ENCODE measurements around the gene NEURL4.
"Not testable (repeated sequence)": the region's sequence is repeated elsewhere in the genome, so short reads cannot be mapped to it uniquely, and the experiment has no call there.

Gene NEURL4

DNA sequence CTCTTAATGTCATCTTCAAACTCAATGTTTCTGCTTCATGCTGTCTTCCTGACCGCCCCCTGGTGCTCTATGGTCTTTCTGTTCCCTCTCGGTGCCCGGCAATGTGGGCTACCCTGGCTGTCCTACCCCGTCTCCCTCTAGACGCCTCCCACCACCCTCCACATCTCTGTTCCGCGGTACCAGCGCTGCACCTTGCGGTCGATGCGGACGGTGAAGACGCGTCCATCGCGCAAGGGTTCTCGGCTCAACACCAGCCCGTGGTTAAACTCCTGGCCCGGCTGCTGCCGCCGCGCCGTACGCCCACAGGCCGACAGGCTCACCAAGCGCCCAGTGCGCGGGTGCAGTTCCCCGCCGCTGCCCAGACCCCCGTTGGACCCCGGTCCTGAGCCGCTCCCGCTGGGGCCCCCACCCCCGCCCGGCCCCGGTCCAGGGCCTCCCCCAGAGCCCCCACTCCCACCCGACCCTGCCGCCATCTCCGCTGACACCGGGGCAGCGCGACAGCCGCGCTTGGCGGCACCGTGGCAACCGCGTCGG, at the start of gene NEURL4:
Gene NEURL4, minus strand, starts transcription at position 496 of the 534 bp plus-strand sequence. Its CDS starts 23 bp downstream, at position 473.
- DNase-seq (ENCODE audit: low spot score) = no peak

DNA sequence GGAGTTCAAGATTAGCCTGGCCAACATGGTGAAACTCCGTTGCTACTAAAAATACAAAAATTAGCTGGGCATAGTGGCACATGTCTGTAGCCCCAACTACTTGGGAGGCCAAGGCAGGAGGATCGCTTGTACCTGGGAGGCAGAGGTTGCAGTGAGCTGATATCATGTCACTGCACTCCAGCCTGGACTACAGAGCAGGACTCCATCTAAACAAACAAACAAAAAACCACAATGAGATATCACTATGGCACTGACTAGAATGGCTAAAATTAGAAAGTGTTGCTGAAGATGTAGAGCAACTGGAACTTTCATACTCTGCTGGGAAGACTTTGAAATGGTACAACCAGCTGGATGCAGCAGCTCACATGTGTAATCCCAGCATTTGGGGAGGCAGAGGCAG, 45.2 kb upstream of the NEURL4 start:
- DNase-seq (ENCODE audit: low spot score) = no peak

DNA sequence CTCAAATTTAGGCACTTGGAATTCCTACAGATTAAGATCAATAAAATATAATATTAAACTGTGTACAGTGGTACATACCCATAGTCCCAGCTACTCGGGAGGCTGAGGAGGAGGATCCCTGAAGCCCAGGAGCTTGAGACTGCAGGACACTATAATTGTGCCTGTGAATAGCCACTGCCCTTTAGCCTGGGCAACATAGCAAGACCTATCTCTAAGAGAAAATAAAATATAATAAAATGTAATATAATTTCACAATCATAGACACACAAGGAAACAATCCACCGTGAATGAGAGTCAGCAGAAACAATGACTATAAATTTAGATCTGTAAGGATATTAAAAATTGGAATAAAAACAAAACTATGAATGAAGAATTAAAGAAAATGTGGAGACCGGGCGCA, 41.7 kb upstream of the NEURL4 start:
- DNase-seq (ENCODE audit: low spot score) = no peak

DNA sequence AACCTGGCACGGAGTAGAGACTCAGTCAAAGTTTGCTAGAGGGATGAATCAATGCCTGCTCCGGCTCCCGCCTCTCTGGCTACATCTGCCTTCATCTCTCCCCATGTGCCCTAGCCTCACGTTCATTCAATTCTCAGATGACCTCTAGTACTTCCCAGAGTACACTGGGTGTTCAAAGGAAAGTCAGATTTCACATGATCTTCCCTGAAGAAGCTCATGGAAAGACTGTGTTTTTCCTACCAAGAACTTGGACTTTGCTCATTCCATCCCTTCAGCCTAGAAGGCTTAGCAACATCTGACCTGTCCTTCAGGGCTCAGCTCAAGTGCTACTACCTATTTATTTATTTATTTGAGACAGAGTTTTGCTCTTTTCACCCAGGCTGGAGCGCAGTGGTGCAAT, 40.7 kb upstream of the NEURL4 start:
- DNase-seq (ENCODE audit: low spot score) = no peak

DNA sequence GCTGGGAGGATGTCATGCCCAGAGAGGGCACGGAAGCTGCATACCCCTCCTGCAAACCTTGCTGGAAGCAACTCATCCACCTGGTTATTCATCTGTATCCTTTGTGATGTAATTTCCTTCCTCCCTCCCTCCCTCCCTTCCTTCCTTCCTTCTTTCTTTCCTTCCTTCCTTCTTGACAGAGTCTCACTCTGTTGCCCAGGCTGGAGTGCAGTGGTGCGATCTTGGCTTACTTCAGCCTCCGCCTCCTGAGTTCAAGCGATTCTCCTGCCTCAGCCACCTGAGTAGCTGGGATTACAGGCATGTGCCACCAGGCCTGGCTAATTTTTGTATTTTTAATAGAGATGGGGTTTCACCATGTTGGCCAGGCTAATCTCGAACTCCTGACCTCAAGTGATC, 39.5 kb upstream of the NEURL4 start:
- not testable (repeated sequence) for DNase-seq (ENCODE audit: low spot score)

DNA sequence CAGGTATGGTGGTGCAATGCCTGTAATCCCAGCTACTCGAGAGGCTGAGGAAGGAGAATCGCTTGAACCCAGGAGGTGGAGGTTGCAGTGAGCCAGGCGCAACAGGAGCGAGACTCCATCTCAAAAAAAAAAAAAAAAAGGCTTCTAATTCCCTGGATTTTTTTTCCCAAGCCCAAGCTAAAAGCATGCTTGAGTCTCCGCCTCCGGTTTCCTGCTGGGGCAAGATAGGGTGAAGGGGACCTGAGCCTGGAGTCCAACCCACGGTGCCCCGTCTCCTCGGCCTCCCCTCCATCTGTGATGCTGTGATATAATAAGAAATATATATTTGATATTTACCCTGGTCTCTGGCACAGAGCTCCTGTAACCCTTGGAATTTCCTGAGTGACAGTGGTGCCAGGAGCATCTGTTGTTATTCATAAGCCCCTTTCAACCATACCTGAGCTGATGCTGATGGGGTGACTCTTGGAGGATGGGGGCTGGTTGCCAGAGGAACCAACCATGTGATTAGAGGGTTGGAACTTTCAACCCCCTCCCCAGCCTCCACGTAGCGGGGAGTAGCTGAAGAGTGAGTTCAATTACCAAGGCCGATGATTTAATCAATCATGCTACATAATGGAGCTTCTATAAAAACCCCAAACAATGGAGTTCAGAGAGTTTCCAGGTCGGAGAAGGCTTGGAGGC, 38.9 kb upstream of the NEURL4 start:
- DNase-seq (ENCODE audit: low spot score) = no peak

DNA sequence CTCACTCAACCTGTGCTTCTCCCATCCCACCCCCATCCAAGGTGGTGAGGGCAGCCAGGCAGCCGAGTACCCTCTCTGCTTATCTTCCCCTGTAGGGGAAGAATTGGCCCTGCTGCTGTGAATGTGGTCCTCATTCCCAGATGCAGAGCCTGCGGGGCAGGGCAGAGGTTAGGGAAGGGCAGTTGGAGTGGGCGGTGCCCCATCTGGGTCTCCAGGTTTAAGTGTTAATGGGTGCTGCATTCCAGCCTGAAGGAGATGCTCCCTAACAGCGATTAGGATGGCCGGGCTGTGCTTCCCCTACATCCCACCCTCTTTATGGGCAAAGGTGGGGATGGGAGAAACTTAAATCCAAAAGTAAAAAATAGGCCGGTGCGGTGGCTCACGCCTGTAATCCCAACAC, 37.9 kb upstream of the NEURL4 start:
- no peak for DNase-seq (ENCODE audit: low spot score)

DNA sequence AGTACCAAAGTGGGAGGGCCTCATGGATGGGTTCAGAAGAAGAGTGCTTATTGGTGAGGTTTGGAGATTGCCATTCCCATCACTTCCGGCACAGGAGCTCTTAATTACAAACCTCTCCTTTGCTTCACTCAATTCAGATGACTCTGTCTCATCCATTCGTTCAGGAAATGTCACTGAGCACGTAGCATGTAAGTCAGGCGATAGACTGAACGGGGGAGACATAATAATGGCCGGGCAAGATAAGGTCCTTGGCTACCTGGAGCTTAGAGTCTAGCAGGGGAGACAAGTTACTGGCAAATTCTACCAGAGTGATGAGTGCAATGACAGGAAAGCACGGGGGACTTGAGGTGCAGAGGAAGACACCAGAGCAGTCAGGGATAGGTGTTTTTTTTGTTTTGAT, 36.8 kb upstream of the NEURL4 start:
- DNase-seq (ENCODE audit: low spot score) = not testable (repeated sequence)

DNA sequence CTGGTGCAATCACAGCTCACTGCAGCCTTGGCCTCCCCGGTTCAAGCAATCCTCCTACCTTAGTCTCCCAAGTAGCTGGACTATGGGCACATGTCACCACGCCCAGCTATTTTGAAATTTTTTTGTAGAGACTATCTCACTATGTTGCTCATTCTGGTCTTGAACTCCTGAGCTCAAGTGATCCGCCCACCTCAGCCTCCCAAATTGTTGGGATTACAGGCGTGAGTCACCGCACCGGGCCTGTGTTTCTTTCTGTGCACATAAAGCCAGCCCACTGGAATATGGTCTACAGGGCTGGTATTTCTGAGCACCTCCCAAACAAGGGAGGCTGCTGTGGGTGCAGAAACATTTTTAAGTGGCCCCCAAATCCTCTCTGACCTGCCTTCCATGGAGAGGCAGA, 34.2 kb upstream of the NEURL4 start:
- DNase-seq (ENCODE audit: low spot score) = no peak

DNA sequence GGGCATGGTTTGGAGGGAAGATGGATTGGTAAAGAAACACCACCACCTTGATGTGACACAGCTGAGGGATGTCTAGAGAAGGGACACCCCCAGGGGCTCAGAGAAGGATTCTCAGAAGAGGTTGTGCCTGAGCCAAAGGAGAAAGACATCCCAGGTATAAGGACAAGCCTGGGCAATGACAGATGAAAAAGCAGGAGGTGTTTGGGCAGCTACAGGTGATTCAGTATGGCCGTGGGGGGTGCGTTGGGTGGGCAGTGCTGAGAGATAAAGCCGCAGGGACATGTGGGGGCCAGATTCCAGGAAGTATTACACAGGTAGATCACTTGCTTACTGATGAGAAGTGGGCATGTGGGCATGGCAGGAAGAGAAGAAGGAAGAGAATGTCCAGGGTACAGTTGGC, 32.8 kb upstream of the NEURL4 start:
- DNase-seq (ENCODE audit: low spot score) = no peak

DNA sequence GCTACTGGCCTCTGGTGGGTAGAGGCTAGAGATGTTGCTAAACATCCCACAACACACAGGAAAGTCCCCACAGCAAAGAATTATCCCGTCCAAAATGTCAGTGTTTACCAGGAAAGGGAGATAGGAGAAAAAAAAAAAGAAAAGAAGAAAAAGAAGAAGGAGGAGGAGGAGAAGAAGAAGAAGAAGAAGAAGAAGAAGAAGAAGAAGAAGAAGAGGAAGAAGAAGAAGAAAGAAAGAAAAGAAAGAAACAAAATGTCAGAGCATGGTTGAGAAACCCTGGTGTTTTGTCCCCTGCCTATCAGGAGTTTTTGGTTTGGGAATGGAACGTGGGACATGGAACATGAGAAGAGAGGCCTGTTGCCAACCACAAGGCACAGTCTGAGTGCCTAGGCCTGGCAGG, 28.2 kb upstream of the NEURL4 start:
- no peak for DNase-seq (ENCODE audit: low spot score)

DNA sequence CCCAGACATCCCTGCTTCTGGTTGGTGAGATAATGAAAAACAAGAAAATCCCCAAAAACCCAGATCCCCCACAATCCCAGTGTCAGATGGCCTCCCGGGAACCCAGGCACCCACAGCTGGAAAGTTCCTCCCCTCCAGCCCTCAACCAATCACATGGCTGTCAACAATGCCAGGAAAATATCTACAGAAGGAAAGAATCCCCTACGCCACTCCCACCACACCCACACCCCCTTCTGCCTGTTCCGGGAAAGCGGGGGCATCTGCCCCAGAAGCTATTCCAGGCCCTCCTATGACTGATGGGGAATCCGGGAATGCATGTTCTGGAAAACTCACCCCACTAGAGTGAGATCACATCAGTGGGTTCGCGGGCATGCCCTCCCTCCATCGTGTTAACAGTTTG, 27.6 kb upstream of the NEURL4 start:
- DNase-seq (ENCODE audit: low spot score) = no peak

DNA sequence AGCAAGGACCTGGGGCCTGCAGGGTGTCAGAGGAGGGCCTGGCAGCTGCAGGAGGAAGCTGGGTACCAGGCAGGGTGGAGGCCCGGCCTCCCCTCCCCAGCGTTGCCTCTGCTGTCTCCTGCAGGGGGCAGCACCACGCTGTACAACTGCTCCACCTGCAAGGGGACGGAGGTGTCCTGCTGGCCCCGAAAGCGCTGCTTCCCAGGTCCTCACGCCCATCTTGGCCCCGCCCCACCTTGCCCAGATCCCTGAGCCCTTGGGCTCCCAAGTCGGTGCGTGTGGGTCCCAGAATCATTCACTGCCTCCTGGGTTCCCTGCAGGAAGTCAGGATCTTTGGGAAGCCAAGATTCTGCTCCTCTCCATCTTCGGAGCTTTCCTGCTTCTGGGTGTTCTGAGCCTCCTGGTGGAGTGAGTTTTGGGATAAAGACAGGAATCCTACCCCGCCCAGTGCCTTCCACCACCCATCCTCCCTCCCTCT, 27.0 kb upstream of the NEURL4 start:
- peak; percentile 86 for DNase-seq (ENCODE audit: low spot score)

DNA sequence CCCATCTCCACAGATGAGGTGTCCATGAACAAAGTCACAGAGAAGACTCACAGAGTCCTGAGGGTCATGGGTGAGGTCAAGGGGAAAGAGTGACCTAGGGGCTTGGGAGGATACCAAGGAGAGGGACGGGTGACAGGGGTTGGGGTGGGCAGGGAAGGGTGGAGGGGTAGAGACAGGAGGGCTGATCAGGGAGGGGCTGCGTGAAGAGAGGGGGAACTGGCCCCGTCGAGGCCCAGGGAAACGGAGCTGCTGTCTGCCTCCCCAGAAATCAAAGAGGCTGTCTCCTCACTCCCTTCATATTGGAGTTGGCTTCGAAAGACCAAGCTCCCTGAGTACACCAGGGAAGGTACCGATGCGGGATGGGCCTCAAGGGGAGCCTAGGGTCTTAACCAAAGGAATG, 26.4 kb upstream of the NEURL4 start:
- no peak for DNase-seq (ENCODE audit: low spot score)

DNA sequence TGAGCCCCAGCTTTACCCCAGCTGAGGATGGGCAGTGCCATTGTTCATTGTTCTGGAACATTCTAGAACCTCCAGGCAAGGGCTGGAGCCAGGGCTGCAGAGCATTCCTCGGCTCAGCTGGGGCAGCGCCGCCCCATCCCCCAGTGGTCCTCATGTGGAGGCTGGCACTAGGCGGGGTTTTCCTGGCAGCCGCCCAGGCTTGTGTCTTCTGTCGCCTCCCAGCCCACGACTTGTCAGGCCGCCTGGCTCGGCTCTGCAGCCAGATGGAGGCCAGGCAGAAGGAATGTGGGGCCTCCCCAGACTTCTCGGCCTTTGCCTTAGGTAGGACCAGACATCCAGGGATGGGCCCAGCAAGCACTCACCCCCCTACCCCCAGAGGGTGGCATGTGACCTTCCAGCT, 25.9 kb upstream of the NEURL4 start, which contains the start of gene TMEM95:
Gene TMEM95, plus strand, starts transcription at position 104 of the 400 bp plus-strand sequence. Its CDS starts 49 bp downstream, at position 153.
- no peak for DNase-seq (ENCODE audit: low spot score)

DNA sequence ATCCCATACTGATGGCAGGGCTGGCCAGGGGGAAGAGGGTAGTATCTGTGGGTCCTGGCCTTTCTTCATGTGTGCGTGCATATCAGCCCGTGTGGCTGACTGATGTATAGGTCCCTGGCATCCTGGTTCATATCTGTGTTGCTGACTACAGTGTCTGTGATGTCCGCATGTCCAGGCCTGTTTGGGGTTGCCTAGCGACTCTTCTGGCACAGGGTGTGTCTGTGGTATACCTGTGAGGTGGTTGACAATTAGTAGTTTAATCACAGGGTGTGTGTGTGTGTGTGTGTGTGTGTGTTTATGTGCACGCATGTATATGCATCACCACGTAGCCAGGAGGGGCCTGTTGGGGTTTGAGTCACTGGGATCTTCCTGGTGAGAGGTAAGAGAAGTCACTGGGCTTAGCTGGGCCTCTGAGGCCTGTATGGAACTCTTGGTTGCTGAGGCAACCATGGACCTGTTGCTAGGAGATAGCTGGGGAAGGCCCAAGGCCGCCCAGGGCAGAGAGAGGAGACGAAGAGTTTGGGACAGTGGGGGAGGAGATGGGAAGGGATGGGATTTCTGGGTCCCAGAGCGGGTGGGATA, 25.2 kb upstream of the NEURL4 start:
- DNase-seq (ENCODE audit: low spot score) = no peak

DNA sequence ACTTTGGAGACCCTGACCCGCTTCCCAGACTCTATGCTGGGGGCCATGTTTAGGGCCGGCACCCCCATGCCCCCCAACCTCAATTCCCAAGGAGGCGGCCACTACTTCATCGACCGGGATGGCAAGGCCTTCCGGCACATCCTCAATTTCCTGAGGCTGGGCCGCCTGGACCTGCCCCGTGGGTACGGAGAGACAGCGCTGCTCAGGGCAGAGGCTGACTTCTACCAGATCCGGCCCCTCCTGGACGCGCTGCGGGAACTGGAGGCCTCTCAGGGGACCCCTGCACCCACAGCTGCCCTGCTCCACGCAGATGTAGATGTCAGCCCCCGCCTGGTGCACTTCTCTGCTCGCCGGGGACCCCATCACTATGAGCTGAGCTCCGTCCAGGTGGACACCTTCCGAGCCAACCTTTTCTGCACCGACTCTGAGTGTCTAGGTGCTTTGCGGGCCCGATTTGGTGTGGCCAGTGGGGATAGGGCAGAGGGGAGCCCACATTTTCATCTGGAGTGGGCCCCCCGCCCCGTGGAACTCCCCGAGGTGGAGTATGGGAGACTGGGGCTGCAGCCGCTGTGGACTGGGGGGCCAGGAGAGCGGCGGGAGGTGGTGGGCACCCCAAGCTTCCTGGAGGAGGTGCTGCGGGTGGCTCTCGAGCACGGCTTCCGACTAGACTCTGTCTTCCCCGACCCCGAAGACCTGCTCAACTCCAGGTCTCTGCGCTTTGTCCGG, 23.9 kb upstream of the NEURL4 start:
- DNase-seq (ENCODE audit: low spot score) = no peak

DNA sequence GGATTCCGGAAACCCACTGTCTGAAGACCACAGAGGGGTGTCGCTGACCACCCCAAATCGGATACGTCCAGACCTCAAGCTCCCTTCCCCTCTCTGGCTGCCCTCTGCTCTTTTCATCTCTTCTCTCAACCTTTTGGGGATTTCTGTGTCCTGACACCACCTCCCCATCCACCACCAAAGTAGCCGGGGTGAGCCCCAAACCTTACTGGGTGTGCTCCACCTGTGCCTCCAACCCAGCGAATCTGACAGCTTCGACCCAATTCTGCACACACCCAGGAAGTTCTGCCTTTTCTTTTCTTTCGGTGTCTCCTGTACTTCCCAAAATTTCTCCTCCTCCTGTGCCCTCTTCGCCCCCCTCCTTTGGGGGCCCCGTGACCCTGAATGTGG, 23.4 kb upstream of the NEURL4 start:
- DNase-seq (ENCODE audit: low spot score) = no peak

DNA sequence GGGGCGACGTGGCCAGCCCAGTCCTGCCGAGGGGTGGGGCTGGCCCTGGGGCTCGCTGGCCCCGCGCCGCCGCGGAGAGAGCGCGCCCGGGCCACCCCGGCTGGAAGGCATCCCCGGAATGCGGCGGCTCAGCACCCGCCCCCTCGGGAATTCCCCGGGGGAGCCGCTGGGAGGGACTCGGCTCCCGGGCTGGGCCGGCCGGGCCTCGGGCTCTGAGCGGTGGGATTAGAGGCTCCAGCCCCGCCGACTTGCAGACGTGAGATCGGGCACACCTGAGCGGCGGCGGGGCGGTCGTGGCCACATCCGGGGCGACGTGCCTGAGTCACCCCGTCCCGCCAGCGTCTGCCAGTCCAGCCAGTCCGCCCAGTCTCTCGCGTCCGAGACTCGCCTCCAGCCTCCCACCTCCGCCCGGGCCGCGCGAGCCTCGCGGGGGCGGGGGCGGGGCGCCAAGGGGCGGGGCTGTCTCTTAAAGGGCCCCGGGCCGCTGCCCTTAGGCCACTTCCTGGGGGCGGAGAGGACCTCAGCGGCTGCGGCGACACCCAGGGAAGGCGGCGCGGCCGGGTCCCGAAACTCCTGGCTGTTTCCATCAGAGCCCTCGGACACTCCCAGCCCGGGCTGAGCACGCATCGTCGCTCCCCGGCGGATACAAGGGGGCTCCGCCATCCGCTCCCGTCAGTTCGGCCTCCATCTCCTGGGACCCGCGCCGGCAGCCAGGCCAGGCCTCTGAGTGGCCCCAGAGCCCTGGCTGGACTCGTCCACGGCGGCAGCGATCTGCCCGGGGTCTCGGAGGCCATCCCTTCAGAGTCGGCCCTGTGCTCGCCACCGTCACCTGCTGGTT, 22.7 kb upstream of the NEURL4 start, which contains the start of gene KCTD11:
Gene KCTD11, plus strand, starts transcription at position 498 of the 838 bp plus-strand sequence.
- peak; percentile 79 for DNase-seq (ENCODE audit: low spot score)

DNA sequence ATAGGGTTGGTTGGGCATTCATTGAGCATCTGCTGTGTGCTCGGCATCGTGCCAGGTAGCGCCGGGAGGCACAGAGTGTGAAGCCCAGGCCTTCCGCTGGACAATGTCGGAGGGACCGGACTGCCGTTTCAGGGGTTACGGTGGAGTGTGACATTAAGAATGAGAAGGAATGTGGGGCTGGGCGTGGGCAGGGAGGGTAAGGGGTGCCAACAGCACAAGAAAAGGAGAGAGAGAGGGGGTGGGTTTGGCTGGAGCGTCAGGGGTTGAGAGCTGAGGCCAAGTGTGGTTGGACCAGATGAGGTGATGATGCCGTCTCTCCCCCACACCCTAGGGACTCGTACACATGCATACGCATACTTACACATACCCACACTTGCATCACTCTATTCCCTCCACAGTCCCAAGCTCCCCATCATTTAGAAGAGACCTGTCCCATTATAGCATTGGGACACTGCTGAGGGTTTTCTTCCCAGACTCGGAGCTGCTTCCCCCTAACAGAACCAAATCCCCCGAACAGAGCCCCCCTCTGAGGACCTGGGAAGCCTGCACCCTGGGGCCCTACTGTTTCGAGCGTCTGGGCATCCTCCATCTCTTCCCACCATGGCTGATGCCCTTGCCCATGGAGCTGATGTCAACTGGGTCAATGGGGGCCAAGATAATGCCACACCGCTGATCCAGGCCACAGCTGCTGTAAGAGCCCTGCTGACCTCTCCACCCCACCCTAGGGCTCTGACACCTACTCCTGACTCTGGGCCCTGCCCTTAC, 19.5 kb upstream of the NEURL4 start:
- DNase-seq (ENCODE audit: low spot score) = no peak
